HG03045 (cell line): ENCODE data around the gene NFYA.

Source experiments
- ATAC-seq: cut with Tn5 transposase; IDR thresholded peaks from one replicate; pipeline ENCODE4 v1.9.1; 2021; ENCODE audit warnings: mild to moderate bottlenecking, moderate library complexity; ENCODE audit not compliant: unreplicated experiment

NFYA gene

DNA sequence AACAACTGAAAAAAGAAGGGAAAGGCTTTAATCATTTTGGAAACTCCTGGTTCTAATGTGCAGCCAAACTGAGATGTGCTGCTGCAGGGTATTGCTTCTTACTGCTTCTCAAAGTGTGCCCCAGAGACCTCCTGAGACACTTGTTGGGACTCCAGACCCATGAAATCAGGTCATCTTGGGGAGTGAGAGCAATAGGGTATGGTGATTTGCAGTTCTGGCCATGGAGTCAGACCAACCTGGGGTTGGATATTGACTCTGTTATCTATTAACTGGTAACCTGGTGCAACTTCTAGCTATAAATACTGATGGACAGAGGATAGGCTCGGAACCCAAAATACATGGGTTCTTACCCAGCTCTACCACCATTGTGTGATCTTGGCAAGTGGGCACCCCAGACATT lies 26.7 kb upstream of the NFYA start:
- ATAC-seq: no peak

- no peak for ATAC-seq
Measured at GRCh38 chr6:41047306-41047705, 25.5 kb upstream of the NFYA start.

GRCh38 chr6:41047745-41048732 lies 24.7 kb upstream of the NFYA start:
- no peak for ATAC-seq

DNA sequence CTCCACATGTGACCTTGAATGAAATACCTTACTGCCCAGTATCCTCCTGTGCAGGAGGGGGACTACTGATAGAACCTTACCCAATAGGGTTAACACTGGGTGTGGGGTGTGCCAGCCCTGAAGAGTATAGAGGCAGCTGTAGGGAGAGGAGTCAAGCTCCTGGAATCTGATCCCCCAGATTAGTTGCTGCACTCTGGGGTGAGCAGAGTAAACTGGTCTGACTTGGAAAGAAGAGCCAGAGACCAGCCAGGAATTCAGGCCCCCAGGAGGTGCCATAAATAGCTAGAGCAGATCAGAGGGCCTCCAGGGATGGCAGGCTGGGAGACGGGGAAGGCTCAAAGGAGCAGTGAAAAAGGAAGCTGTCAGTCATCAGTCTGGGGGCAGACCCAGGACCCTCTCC lies 23.3 kb upstream of the NFYA start:
- no peak for ATAC-seq

DNA sequence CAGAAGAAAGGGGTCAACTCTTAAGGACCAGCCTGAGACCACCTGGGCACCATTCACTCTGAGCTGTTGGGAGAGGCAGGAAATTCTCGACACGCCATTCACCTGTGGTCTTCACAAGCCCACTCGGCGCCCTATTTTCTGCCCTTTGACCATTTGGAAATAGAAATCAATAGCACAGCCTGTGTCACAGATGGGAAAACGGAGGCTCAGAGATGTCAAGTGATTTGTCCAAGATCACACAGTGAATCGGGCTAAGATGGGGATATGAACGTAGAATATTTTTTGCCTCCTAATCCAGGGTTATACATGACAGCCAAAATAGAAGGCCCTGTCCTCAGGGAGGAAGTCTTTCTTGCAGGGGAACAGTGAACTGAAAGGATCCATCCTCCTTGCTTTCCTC lies 22.8 kb upstream of the NFYA start:
- no peak for ATAC-seq

GRCh38 chr6:41050536-41050935 lies 22.2 kb upstream of the NFYA start:
- no peak for ATAC-seq

- no peak for ATAC-seq
Measured at GRCh38 chr6:41051873-41052272, 20.9 kb upstream of the NFYA start.

GRCh38 chr6:41053041-41053440 lies 19.7 kb upstream of the NFYA start, which contains the start of gene APOBEC2:
Gene APOBEC2, plus strand, starts transcription at chr6:41053202. Its CDS starts 146 bp downstream, at chr6:41053348.
- ATAC-seq: no peak

GRCh38 chr6:41054511-41054910 lies 18.3 kb upstream of the NFYA start:
- ATAC-seq: no peak

- no peak for ATAC-seq
Measured at GRCh38 chr6:41055149-41055548, 17.6 kb upstream of the NFYA start.

GRCh38 chr6:41056768-41057490 lies 15.8 kb upstream of the NFYA start:
- ATAC-seq: no peak

- ATAC-seq: no peak
Measured at GRCh38 chr6:41058783-41059181, 14.0 kb upstream of the NFYA start.

DNA sequence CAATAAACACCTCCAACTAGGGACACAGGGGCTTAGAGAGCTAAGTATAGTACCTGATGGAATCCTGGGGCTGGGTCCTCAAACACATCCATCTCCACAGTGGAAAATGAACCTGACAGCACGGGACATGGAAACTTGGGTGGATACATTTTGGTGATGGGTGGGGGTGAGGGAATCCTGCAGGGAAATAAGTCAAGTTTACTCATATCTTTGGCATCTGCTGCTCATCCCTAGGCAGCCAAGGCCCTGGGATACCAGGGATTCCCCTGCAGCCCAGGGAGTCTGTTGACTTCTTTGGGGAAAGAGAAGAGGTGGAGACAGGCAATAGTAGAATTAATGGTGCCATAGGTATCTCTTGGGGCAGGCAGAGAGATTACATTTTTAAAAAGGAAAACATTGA lies 13.2 kb upstream of the NFYA start:
- ATAC-seq: no peak

GRCh38 chr6:41061196-41061726 lies 11.5 kb upstream of the NFYA start:
- no peak for ATAC-seq

- no peak for ATAC-seq
Measured at GRCh38 chr6:41062056-41062455, 10.7 kb upstream of the NFYA start.

DNA sequence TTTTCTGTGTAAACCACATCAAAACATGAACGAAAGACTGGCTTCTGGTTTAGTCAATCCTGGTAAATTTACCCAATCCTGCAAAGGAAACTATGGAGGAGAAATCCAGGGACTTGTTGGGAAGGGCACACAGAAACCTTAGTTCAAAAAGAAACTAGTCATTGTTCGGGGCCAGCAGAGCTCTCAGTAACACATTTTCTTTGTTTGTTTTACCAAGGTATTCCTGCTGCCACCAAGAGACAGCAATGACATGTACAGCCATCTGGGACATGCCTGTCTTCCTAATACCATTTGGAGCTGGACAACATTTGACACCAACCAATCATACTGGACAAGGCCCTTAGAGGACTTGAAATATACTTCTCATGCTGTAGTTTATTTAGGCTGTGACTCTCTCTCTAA lies 8.9 kb upstream of the NFYA start:
- no peak for ATAC-seq

GRCh38 chr6:41064841-41065240 lies 7.9 kb upstream of the NFYA start:
- ATAC-seq: no peak

DNA sequence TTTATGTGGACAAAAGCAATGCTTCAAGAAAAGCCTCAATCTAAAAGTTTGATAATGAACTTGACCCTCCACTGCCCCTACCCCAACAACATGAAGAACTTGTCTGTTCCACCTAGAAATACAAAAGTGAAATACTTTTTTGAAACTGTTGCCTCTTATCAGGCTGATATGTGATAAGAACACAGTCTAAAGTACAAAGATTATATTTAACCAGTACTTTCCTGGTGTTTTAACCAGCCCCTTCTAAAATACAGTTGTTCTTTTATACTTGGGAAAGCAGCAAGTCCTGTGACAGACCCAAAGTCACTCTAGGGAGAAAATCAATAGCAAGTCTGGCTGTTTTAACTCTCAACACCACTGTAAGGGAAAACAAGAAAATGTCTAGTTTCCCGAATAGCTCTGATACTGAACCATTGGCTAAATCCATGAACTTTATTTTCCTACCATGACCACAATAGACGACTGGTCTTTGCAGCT lies 7.2 kb upstream of the NFYA start:
- no peak for ATAC-seq

GRCh38 chr6:41066867-41067304 lies 5.9 kb upstream of the NFYA start:
- ATAC-seq: no peak

DNA sequence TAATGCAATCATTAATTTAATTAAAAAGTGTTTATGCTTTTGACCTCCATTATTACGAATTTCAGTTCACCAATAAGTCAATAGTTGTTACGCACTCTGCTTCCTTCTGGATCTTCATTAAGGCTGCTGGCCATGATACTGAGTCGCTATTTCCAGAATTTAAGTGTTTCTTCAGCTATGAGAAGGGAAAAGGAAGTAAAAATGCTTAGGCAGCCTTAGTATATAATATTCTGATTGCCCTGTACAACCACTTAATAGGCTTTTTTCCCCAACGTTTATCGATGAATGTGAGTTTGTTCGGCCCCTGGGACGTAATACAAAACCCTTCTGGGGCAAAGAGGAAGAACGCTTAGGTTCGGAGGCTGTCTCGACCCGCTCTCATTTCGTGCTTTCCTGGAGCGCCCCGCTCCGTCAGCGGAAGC lies 1.3 kb upstream of the NFYA start:
- ATAC-seq: peak; percentile 21
